HG03159 (cell line): Measurements from ENCODE around the gene GPR35.

ENCODE experiments used
- ATAC-seq: cut with Tn5 transposase; IDR thresholded peaks from one replicate; pipeline ENCODE4 v1.9.1; 2021; ENCODE audit warnings: mild to moderate bottlenecking, moderate library complexity; ENCODE audit not compliant: unreplicated experiment

GPR35 gene

GRCh38 chr2:240637116-240637900, 12.0 kb downstream of the GPR35 start:
- ATAC-seq: no peak

- ATAC-seq: no peak
Measured at GRCh38 chr2:240637901-240638345, 12.6 kb downstream of the GPR35 start.

DNA sequence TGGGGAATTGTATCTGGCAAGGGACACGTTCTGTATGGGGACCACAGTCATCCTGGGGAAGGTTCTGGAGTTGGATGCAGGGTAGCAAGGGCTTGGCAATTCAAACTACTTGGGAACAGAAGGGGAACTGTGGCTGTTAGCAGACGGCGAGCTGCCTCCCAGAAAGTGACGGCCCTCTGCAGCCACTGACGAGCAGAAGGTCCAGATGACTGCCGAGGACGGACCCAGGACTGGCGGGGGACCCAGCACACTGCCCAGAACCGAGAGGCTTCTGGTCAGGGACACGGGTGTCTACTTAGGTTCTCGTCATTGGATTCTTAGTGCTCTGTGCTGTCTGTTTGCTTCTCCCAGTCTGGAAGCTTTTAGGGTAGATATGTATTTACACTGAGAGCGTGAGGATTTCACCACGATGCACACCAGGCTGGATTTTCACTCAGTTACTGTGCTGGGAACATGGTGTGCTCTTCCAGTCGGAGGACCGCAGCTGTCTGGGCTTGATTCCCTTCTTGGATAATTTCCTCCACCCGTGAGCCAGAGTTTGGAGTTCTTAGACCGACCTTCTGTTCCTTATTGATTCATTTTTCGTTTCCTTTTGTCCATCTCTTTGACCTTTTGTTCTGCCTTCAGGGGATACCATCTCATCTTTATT, 13.4 kb downstream of the GPR35 start:
- no peak for ATAC-seq

GRCh38 chr2:240639566-240639965, 14.3 kb downstream of the GPR35 start:
- no peak for ATAC-seq

GRCh38 chr2:240640939-240641338, 15.7 kb downstream of the GPR35 start:
- no peak for ATAC-seq

GRCh38 chr2:240642061-240642805, 17.0 kb downstream of the GPR35 start:
- ATAC-seq: no peak

GRCh38 chr2:240642806-240643092, 17.5 kb downstream of the GPR35 start:
- ATAC-seq: no peak

- ATAC-seq: no peak
Measured at GRCh38 chr2:240643093-240643810, 18.0 kb downstream of the GPR35 start.

DNA sequence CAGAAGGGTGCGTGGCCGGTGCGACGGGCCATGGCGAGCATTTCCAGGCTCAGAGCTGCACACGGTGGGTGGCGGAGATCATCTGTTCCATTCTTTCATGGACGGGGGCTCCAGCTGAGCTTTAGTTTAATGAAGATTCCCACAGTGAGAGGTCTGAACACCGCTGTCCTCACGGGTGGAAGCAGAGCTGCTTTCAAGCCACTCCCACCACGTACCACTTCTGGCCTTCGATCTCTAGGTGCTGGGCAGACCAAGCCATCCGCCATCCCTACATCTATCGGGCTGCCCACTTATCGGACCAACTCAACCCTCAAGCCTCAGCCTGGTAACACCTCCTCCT, 18.5 kb downstream of the GPR35 start:
- no peak for ATAC-seq

- no peak for ATAC-seq
Measured at GRCh38 chr2:240644171-240644651, 18.9 kb downstream of the GPR35 start.

DNA sequence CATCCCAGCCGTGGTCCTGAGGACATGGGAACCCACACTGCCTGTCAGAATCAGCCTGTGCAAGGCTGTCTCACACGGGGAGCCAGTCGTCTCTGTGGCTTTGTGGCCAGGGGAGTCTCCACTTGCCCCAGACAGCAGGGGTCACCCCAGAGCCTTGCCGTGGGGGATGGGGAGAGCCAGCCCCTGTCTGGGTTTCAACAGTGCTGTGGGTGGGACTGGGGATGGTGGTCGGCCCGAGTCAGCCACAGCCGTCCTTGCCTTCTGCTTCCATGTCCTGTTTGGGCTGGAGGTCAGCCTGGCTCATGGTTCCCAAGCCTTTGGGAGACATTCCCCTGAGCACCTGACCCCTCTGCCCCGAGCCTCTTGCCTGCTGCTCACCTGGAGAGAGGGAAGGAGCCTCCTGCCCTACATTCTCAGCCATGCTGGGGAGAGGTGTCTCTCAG, 19.6 kb downstream of the GPR35 start:
- ATAC-seq: no peak

GRCh38 chr2:240645346-240645745, 20.1 kb downstream of the GPR35 start:
- no peak for ATAC-seq

DNA sequence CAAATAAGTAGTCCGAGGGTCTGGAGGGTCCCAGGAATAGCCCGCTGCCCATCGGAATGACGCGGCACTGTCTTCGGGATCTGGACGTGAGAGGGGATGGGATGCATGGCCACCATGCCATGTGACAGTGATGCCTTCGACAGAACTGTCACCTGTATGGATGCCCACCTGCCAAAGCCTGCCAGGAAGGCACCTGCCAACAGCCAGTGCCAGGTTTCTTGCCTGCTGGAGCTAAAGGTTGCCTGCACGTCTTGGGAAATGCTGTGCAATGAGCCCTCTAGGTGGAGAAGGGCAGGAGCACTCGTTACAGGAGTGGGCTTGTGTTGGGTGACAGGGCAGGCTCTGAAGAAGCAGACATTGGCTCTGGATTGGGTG, 20.5 kb downstream of the GPR35 start:
- no peak for ATAC-seq

DNA sequence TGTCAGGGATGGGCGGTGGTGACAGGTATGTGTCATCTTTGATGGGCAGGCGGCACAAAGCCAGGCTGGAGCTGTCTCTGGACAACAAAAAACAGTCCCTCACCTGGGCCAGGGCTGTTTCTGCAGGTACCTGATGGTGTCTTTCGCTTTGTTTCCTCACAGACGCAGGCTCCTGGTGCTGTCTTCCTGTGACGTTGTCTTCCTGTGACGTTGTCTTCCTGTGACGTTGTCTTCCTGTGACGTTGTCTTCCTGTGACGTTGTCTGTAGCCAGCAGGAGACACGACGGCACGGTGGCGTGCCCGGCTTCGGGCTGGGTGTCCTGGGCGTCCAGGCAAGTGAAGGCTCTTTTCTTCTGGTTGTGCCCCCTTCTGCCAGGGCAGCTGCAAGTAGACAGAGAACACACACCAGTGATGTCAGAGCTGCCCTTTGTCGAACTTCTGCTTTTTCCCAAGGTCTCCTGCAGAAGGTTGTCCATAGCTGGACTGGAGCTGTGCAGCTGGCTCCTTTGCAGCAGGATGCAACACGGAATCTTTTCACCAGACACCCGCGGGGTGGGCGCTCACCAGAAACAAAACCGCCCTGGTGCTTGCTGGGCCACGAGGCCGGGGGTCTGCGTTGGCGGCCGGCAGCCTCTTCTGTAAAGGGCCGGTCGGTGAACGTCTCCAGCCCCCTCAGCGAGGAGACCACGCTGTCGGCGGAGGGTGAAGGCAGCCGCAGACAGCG, 21.1 kb downstream of the GPR35 start:
- no peak for ATAC-seq

GRCh38 chr2:240646900-240647502, 21.7 kb downstream of the GPR35 start:
- no peak for ATAC-seq

- ATAC-seq: no peak
Measured at GRCh38 chr2:240647503-240648154, 22.3 kb downstream of the GPR35 start.

DNA sequence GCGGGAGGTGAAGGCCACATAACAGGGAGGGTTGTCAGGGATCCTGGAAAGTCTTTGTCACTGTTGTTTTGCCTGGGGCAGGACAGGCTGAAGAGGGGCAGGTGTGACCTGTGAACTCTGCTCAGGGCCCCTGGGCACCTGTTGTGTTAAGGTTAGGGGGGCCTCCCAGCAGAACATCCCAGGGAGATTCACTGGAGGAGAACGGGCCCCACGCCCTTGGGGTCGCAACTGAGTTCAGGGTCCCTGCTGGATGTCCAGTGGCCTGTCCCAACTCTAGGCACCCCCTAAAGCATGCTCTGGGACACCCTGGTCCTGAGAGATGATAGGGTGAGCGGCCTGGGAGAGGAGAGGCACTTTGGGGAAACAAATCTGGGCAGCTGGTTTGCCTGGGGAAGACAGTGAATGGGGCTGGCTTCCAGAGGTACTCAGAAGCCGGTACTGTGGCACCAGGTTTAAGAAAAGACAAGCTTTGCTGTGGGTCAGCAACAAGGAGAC, 22.9 kb downstream of the GPR35 start:
- ATAC-seq: no peak

DNA sequence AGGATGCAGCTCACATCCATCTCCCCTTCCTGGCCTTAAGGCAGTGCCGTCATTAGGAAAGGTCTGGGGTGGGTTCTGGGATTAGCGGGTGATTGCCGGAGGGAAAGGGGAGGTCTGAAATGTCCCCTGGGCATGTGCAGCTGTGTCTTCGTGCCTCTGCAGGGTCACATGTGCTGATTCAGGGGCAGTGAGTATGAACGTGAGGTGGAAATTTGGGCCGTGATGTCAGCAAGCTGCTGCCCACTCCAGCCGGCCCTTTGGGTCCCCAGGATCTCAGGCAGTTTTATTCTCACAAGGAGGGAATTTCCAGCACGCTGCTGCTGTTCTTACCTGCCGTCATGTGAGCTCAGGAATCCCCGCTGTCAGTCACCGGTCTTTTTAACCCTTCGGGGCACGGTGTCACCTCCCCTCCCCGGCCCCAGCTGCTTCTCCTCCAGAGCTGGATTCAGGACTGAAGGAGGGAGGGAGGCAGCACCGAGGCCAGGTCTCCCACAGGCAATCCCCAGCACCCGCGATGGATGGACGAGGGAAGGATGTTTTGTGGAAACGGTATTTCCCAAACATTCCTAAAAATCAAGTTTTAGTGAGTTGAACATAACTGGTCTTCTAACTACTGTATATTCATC, 23.5 kb downstream of the GPR35 start:
- no peak for ATAC-seq

DNA sequence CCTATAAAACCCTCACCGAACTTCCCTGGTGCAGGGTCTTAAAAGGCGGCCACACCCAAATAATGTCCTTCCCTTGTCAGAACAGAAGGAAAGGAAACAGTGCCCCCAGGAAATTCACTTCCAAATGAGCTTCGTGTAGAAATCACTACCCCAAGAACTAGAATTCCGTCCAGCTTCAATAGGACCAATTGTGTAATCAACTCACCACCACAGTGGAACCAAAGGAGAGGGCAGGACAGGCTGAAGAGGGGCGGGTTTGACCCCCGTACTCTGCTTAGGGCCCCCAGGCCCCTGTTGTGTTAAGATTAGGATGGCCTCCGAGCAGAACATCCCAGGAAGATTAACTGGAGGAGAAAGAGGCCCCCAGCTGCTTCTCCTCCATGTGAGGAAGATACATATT, 24.1 kb downstream of the GPR35 start:
- no peak for ATAC-seq
